ENCODE data around the gene ARMC7. TPM values are rescaled to one million over a fixed set of nuclear protein-coding genes. Genes with fewer than 3 reads are reported as not detected.

The ARMC7 gene
- total and polyA plus RNA-seq, 2 donors (not counting 1 experiment from before 2014, with no cell fraction given): 10.4 to 15.9 TPM

- CTCF ChIA-PET: no interaction called here
- Histone ChIP-seq H3K79me2 (ENCODE audit: control insufficient read depth, insufficient read depth, low read length) (no peaks in the 10 kb centered on the region), H2AFZ (ENCODE audit: insufficient read depth, low read depth, low read length, poor library complexity, severe bottlenecking) (no peak overlapping the region), H3K4me1 (ENCODE audit: control insufficient read depth in 2 of 2, insufficient read depth in 2 of 2, low read length in 2 of 2) (peaks cover 12 to 28% of the 10 kb centered on the region in 2 donors), H4K20me1 (ENCODE audit: control insufficient read depth, insufficient read depth, low read length, poor library complexity, severe bottlenecking) (no peaks in the 10 kb centered on the region), H3K9me3 (ENCODE audit: control extremely low read depth in 1 of 3, control insufficient read depth in 2 of 3, insufficient read depth in 1 of 3, low read length in 2 of 3) (no peaks in the 10 kb centered on the region), H3K9ac (ENCODE audit: low read length) (no peak overlapping the region), H3K4me2 (replicated peaks; ENCODE audit: low read depth, low read length, poor library complexity, severe bottlenecking) (no peak overlapping the region), H3K27me3 (replicated peaks in 1 of 4; ENCODE audit: control extremely low read depth in 1 of 4, control insufficient read depth in 3 of 4, insufficient read depth in 4 of 4, low read length in 3 of 4) (peaks cover 0 to 9% (median 0%) of the 10 kb centered on the region in 4 experiments), H3K27ac (ENCODE audit: low read length in 2 of 2) (no peak overlapping the region), H3K4me3 (ENCODE audit: control extremely low read depth in 1 of 5, extremely low read depth in 1 of 5, insufficient read depth in 1 of 5, low read depth in 2 of 5, low read length in 4 of 5) (no peak overlapping the region), H3K36me3 (replicated peaks in 1 of 2; ENCODE audit: control extremely low read depth in 1 of 2, control insufficient read depth in 1 of 2, extremely low read depth in 1 of 2, insufficient read depth in 2 of 2, low read length in 1 of 2) (no peaks in the 10 kb centered on the region)
- no peak overlapping the region for H3K4me3 Mint-ChIP-seq
- ATAC-seq (ENCODE audit: low read depth): no peak
- intact Hi-C loops (cut with micrococcal nuclease): no loop called here
- 86% methylated on average over 10 of the region's 14 CpGs for WGBS (ENCODE audit: insufficient coverage)
- TF ChIP-seq CTCF (IDR thresholded peaks at IDR 0.05): no peak
- no peak for TF ChIP-seq EZH2 (IDR thresholded peaks at IDR 0.05; ENCODE audit: borderline replicate concordance, insufficient read depth, low read depth, low read length, poor library complexity, severe bottlenecking)
- H3K9me3 Mint-ChIP-seq (ENCODE audit: insufficient read depth): no peaks in the 10 kb centered on the region
- no peak for DNase-seq
- peaks cover 21% of the 10 kb centered on the region for H3K4me1 Mint-ChIP-seq
- peaks cover 4% of the 10 kb centered on the region for H3K27me3 Mint-ChIP-seq
- no peak overlapping the region for H3K27ac Mint-ChIP-seq
- POLR2A ChIA-PET: no interaction called here
Observed at GRCh38 chr17:75084039-75084660, 25.6 kb upstream of the ARMC7 start.

- Histone ChIP-seq H2AFZ (ENCODE audit: insufficient read depth, low read depth, low read length, poor library complexity, severe bottlenecking) (no peak overlapping the region), H3K79me2 (ENCODE audit: control insufficient read depth, insufficient read depth, low read length) (no peaks in the 10 kb centered on the region), H3K27me3 (replicated peaks in 1 of 4; ENCODE audit: control extremely low read depth in 1 of 4, control insufficient read depth in 3 of 4, insufficient read depth in 4 of 4, low read length in 3 of 4) (peaks cover 0 to 9% (median 0%) of the 10 kb centered on the region in 4 experiments), H3K9ac (ENCODE audit: low read length) (no peak overlapping the region), H3K27ac (ENCODE audit: low read length in 2 of 2) (no peak overlapping the region), H3K9me3 (ENCODE audit: control extremely low read depth in 1 of 3, control insufficient read depth in 2 of 3, insufficient read depth in 1 of 3, low read length in 2 of 3) (no peaks in the 10 kb centered on the region), H4K20me1 (ENCODE audit: control insufficient read depth, insufficient read depth, low read length, poor library complexity, severe bottlenecking) (no peaks in the 10 kb centered on the region), H3K4me3 (ENCODE audit: control extremely low read depth in 1 of 5, extremely low read depth in 1 of 5, insufficient read depth in 1 of 5, low read depth in 2 of 5, low read length in 4 of 5) (no peak overlapping the region), H3K4me1 (ENCODE audit: control insufficient read depth in 2 of 2, insufficient read depth in 2 of 2, low read length in 2 of 2) (peaks cover 11 to 19% of the 10 kb centered on the region in 2 donors), H3K4me2 (replicated peaks; ENCODE audit: low read depth, low read length, poor library complexity, severe bottlenecking) (no peak overlapping the region), H3K36me3 (replicated peaks in 1 of 2; ENCODE audit: control extremely low read depth in 1 of 2, control insufficient read depth in 1 of 2, extremely low read depth in 1 of 2, insufficient read depth in 2 of 2, low read length in 1 of 2) (no peaks in the 10 kb centered on the region)
- intact Hi-C loops (cut with micrococcal nuclease): no loop called here
- no peaks in the 10 kb centered on the region for H3K9me3 Mint-ChIP-seq (ENCODE audit: insufficient read depth)
- ATAC-seq (ENCODE audit: low read depth) (no peak), DNase-seq (no peak)
- H3K27me3 Mint-ChIP-seq: peaks cover 4% of the 10 kb centered on the region
- ChIA-PET CTCF (interaction anchor here (2.0 to 2.9 kb wide), 2 partner anchors 27 to 75 kb away, joined by 4 to 9 read pairs; partner anchors contain the start of gene MRPL58), POLR2A (interaction anchor here (1.2 kb wide), 1 partner anchor 9 kb away, joined by 4 read pairs; no protein-coding TSS in a partner anchor)
- H3K4me3 Mint-ChIP-seq: peak overlapping the region; percentile 67
- peak overlapping the region; percentile 23 for H3K27ac Mint-ChIP-seq
- WGBS (ENCODE audit: insufficient coverage): 86% methylated on average over 10 of the region's 15 CpGs
- TF ChIP-seq EZH2 (IDR thresholded peaks at IDR 0.05; ENCODE audit: borderline replicate concordance, insufficient read depth, low read depth, low read length, poor library complexity, severe bottlenecking): no peak
- no peak for TF ChIP-seq CTCF (IDR thresholded peaks at IDR 0.05)
- H3K4me1 Mint-ChIP-seq: peaks cover 14% of the 10 kb centered on the region
Observed at GRCh38 chr17:75086496-75087181, 23.1 kb upstream of the ARMC7 start.

Data from B cell (primary cell).